Ishikawa (cell line): ENCODE results near the gene MRPL40.

Experiments
- CEBPB ChIP-seq: IDR thresholded peaks from 2 replicates; pipeline ENCODE4 v1.6.1; 2012
- CREB1 ChIP-seq: IDR thresholded peaks from 2 replicates; pipeline ENCODE4 v1.6.1; 2012; ENCODE audit warnings: low read depth
- EGR1 ChIP-seq: IDR thresholded peaks from 2 replicates; pipeline ENCODE4 v1.6.1; 2012
- EP300 ChIP-seq: IDR thresholded peaks from 2 replicates; pipeline ENCODE4 v1.6.1; 2012; ENCODE audit warnings: borderline replicate concordance
- FOXM1 ChIP-seq: IDR thresholded peaks from 2 replicates; pipeline ENCODE4 v1.6.1; 2012; ENCODE audit warnings: low read depth, borderline replicate concordance
- NFIC ChIP-seq: IDR thresholded peaks from 2 replicates; pipeline ENCODE4 v1.6.1; 2012
- RAD21 ChIP-seq: IDR thresholded peaks from 2 replicates; pipeline ENCODE4 v1.6.1; 2012; ENCODE audit warnings: low read depth
- TAF1 ChIP-seq: IDR thresholded peaks from 2 replicates; pipeline ENCODE4 v1.6.1; 2012; ENCODE audit warnings: low read depth, mild to moderate bottlenecking
- TCF12 ChIP-seq: IDR thresholded peaks from 2 replicates; pipeline ENCODE4 v1.6.1; 2012; ENCODE audit warnings: low read depth
- TEAD4 ChIP-seq: IDR thresholded peaks from 2 replicates; pipeline ENCODE4 v1.6.1; 2012
- USF1 ChIP-seq: IDR thresholded peaks from 2 replicates; pipeline ENCODE4 v1.6.1; 2012
- YY1 ChIP-seq: IDR thresholded peaks from 2 replicates; pipeline ENCODE4 v1.6.1; 2012; ENCODE audit warnings: low read depth
- ZBTB7A ChIP-seq: IDR thresholded peaks from 2 replicates; pipeline ENCODE4 v1.6.1; 2012; ENCODE audit warnings: low read depth
- TF ChIP-seq, protein P1 (sequence below): IDR thresholded peaks from 2 replicates; pipeline ENCODE4 v1.6.1; 2012; ENCODE audit warnings: low read depth, mild to moderate bottlenecking
- TF ChIP-seq, protein P2 (sequence below): IDR thresholded peaks from 2 replicates; pipeline ENCODE4 v1.6.1; 2012

Gene MRPL40

DNA sequence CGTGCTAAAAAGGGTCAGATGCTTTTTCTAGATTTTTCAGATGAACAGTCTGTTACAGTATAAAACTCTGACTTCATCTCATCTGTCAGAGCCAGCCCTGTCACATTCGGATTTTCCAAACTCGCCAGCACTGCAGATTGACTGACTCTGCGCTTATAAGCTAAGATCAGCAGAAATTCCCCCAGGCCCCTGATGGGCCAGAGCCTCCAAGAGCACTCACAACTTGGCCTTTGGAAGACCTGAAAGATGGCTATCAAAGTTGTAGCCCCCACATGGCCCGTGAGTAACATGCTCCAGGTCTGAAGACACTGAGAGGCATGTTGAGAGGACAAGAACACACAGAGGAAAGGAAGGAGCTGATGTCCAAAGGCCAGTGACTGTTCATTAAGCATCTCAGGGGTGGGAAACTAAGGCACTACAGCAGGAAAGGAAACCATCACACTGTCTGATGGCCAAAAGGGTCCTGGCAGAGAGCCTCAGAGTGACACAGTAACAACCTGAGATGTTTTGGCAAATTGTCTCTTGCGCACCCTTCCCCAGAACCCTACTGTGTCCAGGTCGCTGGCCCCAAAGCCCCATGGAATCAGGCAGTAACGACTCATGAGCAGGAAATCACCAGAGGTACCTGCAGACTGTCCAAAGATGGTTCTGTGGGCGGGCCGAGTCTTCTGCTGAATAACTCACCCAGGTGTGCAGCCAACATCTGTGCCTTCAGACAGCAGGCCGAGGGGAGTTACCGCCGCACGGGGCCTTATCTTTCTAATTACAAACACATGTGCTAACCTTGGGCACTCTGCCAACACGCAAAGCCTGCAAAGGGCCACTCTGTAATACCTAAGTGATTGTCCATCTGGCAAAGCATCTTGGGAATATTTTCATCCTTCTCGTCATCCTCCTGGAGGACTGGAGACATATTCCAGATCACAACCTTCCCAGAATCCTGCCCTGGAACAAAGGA lies 24.4 kb upstream of the MRPL40 start:
- TF ChIP-seq TCF12, result no peak
- TF ChIP-seq TAF1, result no peak
- no peak for TF ChIP-seq CEBPB
- TF ChIP-seq FOXM1, result no peak
- TF ChIP-seq EGR1, result no peak
- TF ChIP-seq RAD21, result no peak
- no peak for TF ChIP-seq USF1
- TF ChIP-seq TEAD4, result no peak
- no peak for TF ChIP-seq YY1
- TF ChIP-seq ZBTB7A, result no peak
- TF ChIP-seq, protein P1, sequence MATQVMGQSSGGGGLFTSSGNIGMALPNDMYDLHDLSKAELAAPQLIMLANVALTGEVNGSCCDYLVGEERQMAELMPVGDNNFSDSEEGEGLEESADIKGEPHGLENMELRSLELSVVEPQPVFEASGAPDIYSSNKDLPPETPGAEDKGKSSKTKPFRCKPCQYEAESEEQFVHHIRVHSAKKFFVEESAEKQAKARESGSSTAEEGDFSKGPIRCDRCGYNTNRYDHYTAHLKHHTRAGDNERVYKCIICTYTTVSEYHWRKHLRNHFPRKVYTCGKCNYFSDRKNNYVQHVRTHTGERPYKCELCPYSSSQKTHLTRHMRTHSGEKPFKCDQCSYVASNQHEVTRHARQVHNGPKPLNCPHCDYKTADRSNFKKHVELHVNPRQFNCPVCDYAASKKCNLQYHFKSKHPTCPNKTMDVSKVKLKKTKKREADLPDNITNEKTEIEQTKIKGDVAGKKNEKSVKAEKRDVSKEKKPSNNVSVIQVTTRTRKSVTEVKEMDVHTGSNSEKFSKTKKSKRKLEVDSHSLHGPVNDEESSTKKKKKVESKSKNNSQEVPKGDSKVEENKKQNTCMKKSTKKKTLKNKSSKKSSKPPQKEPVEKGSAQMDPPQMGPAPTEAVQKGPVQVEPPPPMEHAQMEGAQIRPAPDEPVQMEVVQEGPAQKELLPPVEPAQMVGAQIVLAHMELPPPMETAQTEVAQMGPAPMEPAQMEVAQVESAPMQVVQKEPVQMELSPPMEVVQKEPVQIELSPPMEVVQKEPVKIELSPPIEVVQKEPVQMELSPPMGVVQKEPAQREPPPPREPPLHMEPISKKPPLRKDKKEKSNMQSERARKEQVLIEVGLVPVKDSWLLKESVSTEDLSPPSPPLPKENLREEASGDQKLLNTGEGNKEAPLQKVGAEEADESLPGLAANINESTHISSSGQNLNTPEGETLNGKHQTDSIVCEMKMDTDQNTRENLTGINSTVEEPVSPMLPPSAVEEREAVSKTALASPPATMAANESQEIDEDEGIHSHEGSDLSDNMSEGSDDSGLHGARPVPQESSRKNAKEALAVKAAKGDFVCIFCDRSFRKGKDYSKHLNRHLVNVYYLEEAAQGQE, result no peak
- no peak for TF ChIP-seq EP300
- no peak for TF ChIP-seq CREB1
- no peak for TF ChIP-seq NFIC
- TF ChIP-seq, protein P2, sequence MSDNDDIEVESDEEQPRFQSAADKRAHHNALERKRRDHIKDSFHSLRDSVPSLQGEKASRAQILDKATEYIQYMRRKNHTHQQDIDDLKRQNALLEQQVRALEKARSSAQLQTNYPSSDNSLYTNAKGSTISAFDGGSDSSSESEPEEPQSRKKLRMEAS, result no peak

DNA sequence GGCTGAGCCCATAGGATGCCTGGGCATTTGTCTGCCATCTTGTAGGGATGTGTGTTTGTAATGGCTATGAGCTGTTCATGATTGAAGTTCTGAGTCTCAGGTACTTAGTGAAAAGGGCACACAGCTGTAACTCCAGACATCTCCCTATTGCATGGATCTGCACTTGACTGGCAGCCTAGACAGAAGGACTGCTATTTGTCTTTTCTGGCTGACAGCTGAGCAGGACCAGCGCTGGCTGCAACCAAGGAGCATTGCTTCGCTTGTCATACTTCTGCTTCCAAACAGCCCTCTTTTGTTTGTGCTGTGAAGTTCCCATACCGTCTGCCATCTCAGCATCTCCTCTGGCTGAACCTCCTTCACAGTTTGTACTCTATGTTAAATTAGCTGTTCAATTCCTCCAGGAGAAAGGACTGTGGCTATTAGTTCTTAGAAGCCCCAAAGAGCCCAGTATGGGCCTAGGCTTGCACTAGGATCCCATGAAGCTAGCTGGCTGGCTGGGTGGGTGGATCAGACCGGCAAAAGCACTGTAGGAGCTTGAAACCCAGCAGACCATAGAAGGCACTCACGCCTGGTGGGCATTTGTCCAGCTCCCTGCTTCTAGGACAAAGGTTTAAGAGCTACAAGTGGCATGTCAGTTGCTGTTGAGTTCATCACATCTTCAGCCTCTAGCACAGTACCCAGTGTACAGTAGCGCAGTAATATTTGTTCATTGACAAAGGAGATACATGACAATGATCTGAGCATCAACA lies 21.2 kb upstream of the MRPL40 start:
- TF ChIP-seq FOXM1, result no peak
- no peak for TF ChIP-seq EP300
- TF ChIP-seq EGR1, result no peak

DNA sequence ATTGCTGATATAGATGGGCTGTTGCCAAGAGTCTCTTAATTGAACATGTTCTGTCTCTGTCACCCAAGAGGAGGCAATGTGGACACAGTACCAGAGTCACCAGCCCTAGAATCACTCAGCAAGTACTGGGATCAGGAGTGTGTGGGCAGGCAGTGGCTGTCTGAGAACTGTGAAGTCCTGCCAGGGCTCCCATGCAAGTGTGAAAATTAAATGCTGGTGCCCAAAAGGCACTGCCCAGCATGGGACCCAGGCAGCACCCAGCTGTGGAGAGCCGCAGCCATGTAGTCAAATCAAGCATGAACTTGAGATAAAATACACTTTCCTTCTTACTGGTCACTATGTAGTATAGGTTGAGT lies 20.7 kb upstream of the MRPL40 start:
- TF ChIP-seq NFIC (no peak), TEAD4 (no peak), FOXM1 (no peak), USF1 (no peak), EGR1 (no peak), TCF12 (no peak), TAF1 (no peak), ZBTB7A (no peak)

- TF ChIP-seq NFIC (no peak), ZBTB7A (no peak), RAD21 (no peak), TAF1 (no peak), EGR1 (no peak), TCF12 (no peak), CEBPB (no peak), TEAD4 (no peak), YY1 (no peak)
- TF ChIP-seq, protein P2, result no peak
These were observed 19.9 kb upstream of the MRPL40 start for GRCh38 chr22:19412478-19412877.

GRCh38 chr22:19412923-19413322 lies 19.4 kb upstream of the MRPL40 start:
- TF ChIP-seq TCF12 (no peak), EGR1 (no peak), EP300 (no peak), CEBPB (no peak), TEAD4 (no peak), FOXM1 (no peak), USF1 (no peak), NFIC (no peak), RAD21 (no peak), CREB1 (no peak), TAF1 (no peak), YY1 (no peak), ZBTB7A (no peak)
- TF ChIP-seq, protein P1, result no peak
- TF ChIP-seq, protein P2, result no peak
